ENCODE results near the gene ZNF761. TPM values are rescaled to one million over a fixed set of nuclear protein-coding genes. Genes with fewer than 3 reads are reported as not detected.
"Not testable (repeated sequence)": the region's sequence is repeated elsewhere in the genome, so short reads cannot be mapped to it uniquely, and the experiment has no call there.

Gene ZNF761
- total RNA-seq, 1 donor from 2014 or later, result 22.1 TPM

DNA sequence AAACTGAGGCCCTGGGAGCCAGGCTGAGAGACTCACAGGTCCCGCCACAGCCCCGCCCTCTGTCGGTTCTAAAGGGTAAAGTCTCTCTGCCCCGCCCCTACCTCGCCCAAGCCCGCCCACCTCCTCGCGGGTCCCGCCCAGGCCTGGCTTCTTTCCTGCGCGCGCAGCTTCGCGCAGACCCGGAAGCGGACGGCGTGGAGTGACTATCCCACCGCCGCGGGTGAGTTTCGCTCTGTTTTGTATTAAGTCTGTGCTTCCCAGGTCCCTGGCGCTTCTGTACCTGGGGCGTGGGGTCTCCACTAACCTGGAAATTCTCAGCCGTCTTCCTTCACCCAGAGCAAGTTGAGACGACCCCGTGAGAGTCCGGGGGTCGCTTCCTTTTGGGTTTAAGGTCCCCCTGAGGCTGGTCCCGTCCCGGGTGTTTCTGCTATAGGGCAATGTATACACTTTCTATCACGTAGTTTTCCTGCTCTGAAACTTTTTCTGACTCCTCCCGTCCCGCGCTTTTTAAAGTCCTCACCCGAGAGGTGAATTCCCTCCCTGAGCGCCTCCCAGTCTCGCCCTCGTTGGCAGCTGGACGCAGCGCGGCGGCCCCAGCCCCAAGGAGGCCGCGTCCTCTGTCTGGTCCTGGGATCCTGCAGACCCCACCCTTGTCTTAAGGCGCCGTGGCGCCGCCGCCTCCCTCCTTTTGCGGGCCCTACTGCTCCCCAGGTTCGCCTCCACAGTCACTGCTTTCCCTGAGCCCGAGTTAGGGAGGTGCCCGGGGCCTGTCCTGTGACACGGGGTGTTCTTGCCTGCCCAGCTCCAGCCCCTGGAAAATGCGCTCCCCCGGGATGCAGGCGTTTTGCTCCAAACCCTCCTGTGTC, 36.6 kb upstream of the ZNF761 start, which contains the start of gene ZNF765:
ZNF765 (plus strand) TSS at position 176 of the 866 bp plus-strand sequence. CDS start 2,867 bp downstream, outside the sequence.
- Histone ChIP-seq H3K9ac (peak within 1 kb of the TSS; percentile 48), H3K9me3 (ENCODE audit: low read depth) (no peaks in the 10 kb centered on the region), H4K20me1 (ENCODE audit: low read depth) (peaks cover 16% of the 10 kb centered on the region), H3K27ac (no peak within 1 kb of the TSS), H3K4me3 (peak within 1 kb of the TSS; percentile 92), H3F3A (ENCODE audit: low read depth) (peaks cover 14% of the 10 kb centered on the region), H3K4me2 (peak within 1 kb of the TSS; percentile 97), H3K79me2 (ENCODE audit: low read depth) (peaks cover 11% of the 10 kb centered on the region), H2AFZ (replicated peaks) (peak within 1 kb of the TSS; percentile 89), H3K27me3 (no peaks in the 10 kb centered on the region), H3K4me1 (peaks cover 6% of the 10 kb centered on the region), H3K36me3 (no peaks in the 10 kb centered on the region)
- TF ChIP-seq, protein P1, sequence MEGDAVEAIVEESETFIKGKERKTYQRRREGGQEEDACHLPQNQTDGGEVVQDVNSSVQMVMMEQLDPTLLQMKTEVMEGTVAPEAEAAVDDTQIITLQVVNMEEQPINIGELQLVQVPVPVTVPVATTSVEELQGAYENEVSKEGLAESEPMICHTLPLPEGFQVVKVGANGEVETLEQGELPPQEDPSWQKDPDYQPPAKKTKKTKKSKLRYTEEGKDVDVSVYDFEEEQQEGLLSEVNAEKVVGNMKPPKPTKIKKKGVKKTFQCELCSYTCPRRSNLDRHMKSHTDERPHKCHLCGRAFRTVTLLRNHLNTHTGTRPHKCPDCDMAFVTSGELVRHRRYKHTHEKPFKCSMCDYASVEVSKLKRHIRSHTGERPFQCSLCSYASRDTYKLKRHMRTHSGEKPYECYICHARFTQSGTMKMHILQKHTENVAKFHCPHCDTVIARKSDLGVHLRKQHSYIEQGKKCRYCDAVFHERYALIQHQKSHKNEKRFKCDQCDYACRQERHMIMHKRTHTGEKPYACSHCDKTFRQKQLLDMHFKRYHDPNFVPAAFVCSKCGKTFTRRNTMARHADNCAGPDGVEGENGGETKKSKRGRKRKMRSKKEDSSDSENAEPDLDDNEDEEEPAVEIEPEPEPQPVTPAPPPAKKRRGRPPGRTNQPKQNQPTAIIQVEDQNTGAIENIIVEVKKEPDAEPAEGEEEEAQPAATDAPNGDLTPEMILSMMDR (IDR thresholded peaks at IDR 0.05), result peak; percentile 48
- no peak for TF ChIP-seq EZH2phosphoT487 (IDR thresholded peaks at IDR 0.05)
- H3K27me3 Mint-ChIP-seq (ENCODE audit: insufficient read depth, low read depth), result no peaks in the 10 kb centered on the region
- H3K36me3 Mint-ChIP-seq, result peaks cover 12% of the 10 kb centered on the region
- peaks cover 14% of the 10 kb centered on the region for H3K4me1 Mint-ChIP-seq
- H3K4me3 Mint-ChIP-seq, result peak within 1 kb of the TSS; percentile 89
- peak within 1 kb of the TSS; percentile 86 for H3K27ac Mint-ChIP-seq
- DNase-seq (ENCODE audit: low spot score), result peak; percentile 98
- peaks cover 15% of the 10 kb centered on the region for H3K9me3 Mint-ChIP-seq

DNA sequence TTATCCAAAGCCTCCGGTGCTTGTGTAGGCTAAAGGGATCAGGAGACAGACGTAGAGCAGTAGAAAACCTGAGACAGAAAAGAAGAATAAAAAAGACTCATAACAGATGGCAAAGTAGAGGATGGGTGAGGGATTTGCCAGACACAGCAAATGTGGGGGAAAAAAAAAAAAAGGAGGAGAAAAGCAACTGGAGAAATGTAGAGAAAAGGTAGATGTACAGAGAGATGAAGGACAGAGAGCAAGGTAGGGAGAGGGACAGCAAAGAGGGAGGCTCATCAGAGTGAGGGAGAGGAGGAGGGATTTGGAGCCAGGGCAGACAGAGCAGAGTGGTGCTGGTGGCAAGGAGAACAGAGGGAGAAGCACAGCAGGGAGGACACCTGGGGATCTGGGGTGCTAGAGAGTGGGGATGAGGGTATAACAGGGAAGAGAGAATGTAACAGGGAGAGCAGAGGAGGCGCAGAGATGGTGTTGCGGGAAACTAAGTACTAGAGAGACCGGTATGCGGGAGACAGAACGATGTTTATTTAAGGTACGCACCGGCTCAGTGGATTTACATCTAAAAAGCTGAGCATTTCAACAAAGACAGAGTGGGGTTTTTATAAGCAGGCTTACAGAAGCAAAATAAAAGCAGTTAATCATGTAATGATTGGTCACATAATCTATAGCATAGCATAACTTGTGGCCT, 35.8 kb upstream of the ZNF761 start:
- H3K27ac ChIP-seq, result not testable (repeated sequence)

DNA sequence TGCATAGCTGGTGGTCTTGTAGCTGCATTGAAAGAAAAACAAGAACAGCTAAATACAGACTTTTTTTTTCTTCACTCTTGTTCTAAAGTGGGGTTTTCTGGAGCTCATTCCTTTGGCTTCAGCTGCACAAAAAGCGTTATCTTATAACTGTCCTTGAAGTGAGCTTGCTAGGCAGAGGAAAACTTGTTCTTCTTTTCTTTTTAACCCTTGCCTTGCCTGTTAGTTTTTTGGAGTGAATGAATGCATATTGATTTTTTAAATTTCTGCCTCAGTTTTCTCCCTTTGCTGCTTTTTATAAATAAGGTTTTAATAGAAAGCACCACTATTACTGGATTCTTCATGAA, 35.3 kb upstream of the ZNF761 start:
- DNase-seq (ENCODE audit: low spot score), result no peak
- H4K20me1 ChIP-seq (ENCODE audit: low read depth), result peaks cover 16% of the 10 kb centered on the region
- Mint-ChIP-seq H3K4me1 (peaks cover 14% of the 10 kb centered on the region), H3K27me3 (ENCODE audit: insufficient read depth, low read depth) (no peaks in the 10 kb centered on the region), H3K36me3 (peaks cover 20% of the 10 kb centered on the region), H3K4me3 (peak overlapping the region; percentile 89), H3K27ac (no peak overlapping the region), H3K9me3 (peaks cover 12% of the 10 kb centered on the region)
- no peaks in the 10 kb centered on the region for H3K27me3 ChIP-seq
- H3K9ac ChIP-seq, result no peak overlapping the region
- H3K36me3 ChIP-seq, result no peaks in the 10 kb centered on the region
- peaks cover 14% of the 10 kb centered on the region for H3F3A ChIP-seq (ENCODE audit: low read depth)
- peaks cover 6% of the 10 kb centered on the region for H3K4me1 ChIP-seq
- H3K4me3 ChIP-seq, result peak overlapping the region; percentile 92
- H2AFZ ChIP-seq (replicated peaks), result no peak overlapping the region
- H3K27ac ChIP-seq, result no peak overlapping the region
- peaks cover 11% of the 10 kb centered on the region for H3K79me2 ChIP-seq (ENCODE audit: low read depth)
- TF ChIP-seq EZH2 (IDR thresholded peaks at IDR 0.05) (no peak), EZH2phosphoT487 (IDR thresholded peaks at IDR 0.05) (no peak)
- TF ChIP-seq, protein P1 (IDR thresholded peaks at IDR 0.05), result no peak
- no peaks in the 10 kb centered on the region for H3K9me3 ChIP-seq (ENCODE audit: low read depth)
- peak overlapping the region; percentile 97 for H3K4me2 ChIP-seq

More for the DNA sequence above, 35.8 kb upstream of the ZNF761 start:
- H3K4me3 ChIP-seq, result peak overlapping the region; percentile 92
- H3K4me1 ChIP-seq; H2AFZ ChIP-seq (replicated peaks); H3K27ac Mint-ChIP-seq; H3K36me3 ChIP-seq; H3K9me3 ChIP-seq (ENCODE audit: low read depth); H3K27me3 ChIP-seq; H3K27me3 Mint-ChIP-seq (ENCODE audit: insufficient read depth, low read depth): not testable (repeated sequence)
- peak overlapping the region; percentile 97 for H3K4me2 ChIP-seq
- DNase-seq (ENCODE audit: low spot score), result peak; percentile 20
- H3K9ac ChIP-seq, result peak overlapping the region; percentile 48
- Mint-ChIP-seq H3K4me1 (peaks cover 14% of the 10 kb centered on the region), H3K4me3 (peak overlapping the region; percentile 89), H3K9me3 (peaks cover 12% of the 10 kb centered on the region), H3K36me3 (peaks cover 17% of the 10 kb centered on the region)
- H4K20me1 ChIP-seq (ENCODE audit: low read depth), result peaks cover 16% of the 10 kb centered on the region
- peaks cover 11% of the 10 kb centered on the region for H3K79me2 ChIP-seq (ENCODE audit: low read depth)
- H3F3A ChIP-seq (ENCODE audit: low read depth), result peaks cover 14% of the 10 kb centered on the region

DNA sequence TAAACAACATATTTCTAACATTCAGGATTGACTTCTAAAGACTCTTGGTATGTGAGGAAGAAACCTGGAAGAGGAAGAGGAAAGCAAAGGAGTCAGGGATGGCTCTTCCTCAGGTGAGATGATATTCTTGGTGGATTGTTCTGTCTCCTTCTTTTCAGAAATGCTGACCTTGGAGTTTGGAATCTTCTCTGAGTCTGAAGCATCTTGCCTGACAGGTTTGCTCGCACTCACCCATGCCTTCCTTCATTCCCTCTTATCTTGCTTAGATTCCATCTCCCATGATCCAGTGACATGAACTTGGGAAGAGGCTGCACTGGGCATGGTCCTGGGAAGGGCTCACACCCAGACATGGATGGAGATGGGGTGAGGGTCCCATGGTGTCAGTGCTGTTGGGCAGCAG, 33.9 kb upstream of the ZNF761 start:
- peaks cover 29% of the 10 kb centered on the region for H3K36me3 Mint-ChIP-seq
- H3K9me3 ChIP-seq (ENCODE audit: low read depth); H2AFZ ChIP-seq (replicated peaks); H3K27ac ChIP-seq; H3K4me1 ChIP-seq; H3K4me3 ChIP-seq; DNase-seq (ENCODE audit: low spot score); H3K4me3 Mint-ChIP-seq; H3K9ac ChIP-seq; H3K36me3 ChIP-seq; H3K27me3 Mint-ChIP-seq (ENCODE audit: insufficient read depth, low read depth); H3K27me3 ChIP-seq; H3K4me2 ChIP-seq; H3K27ac Mint-ChIP-seq: not testable (repeated sequence)
- peaks cover 14% of the 10 kb centered on the region for H3K4me1 Mint-ChIP-seq
- peaks cover 14% of the 10 kb centered on the region for H3K9me3 Mint-ChIP-seq
- Histone ChIP-seq H4K20me1 (ENCODE audit: low read depth) (peaks cover 16% of the 10 kb centered on the region), H3F3A (ENCODE audit: low read depth) (peaks cover 14% of the 10 kb centered on the region), H3K79me2 (ENCODE audit: low read depth) (peaks cover 11% of the 10 kb centered on the region)
